Activated CD4-positive, alpha-beta T cell treated with anti-CD3 and anti-CD28 coated beads for 36 hours (primary cell): ENCODE measurements around the gene GSK3B. TPM values are rescaled to one million over a fixed set of nuclear protein-coding genes. Genes with fewer than 3 reads are reported as not detected.
A peak's percentile ranks its signal among the peaks of the same experiment; 100 is the strongest.
"Not testable (repeated sequence)": the region's sequence is repeated elsewhere in the genome, so short reads cannot be mapped to it uniquely, and the experiment has no call there.

Source experiments
- ATAC-seq: fragments of 200-7000 bp; cut with Tn5 transposase; one replicate; pipeline ENCODE4 v1.10.0; 2021; ENCODE audit warnings: mild to moderate bottlenecking, moderate library complexity
- CTCF ChIA-PET: fragments of 350-600 bp; sonication (Branson Sonifier 250); formaldehyde crosslinking; loops from one replicate; lab custom pipeline; 2021; ENCODE audit warnings: antibody characterized with exemption; lab: Charles Lee
- POLR2A ChIA-PET: fragments of 350-600 bp; sonication (Branson Sonifier 250); formaldehyde crosslinking; loops from one replicate; lab custom pipeline; 2021; ENCODE audit warnings: antibody characterized with exemption, inconsistent platforms; lab: Charles Lee
- DNase-seq: peaks from one replicate; pipeline ENCODE4 v3.0.0-alpha.2; 2020
- H3K27ac Mint-ChIP-seq: one replicate; pipeline ENCODE4 v1.8.0; 2021; ENCODE audit warnings: mixed read lengths
- H3K27me3 Mint-ChIP-seq: one replicate; pipeline ENCODE4 v1.8.0; 2021; ENCODE audit warnings: mixed read lengths
- H3K36me3 Mint-ChIP-seq: one replicate; pipeline ENCODE4 v1.8.0; 2021; ENCODE audit warnings: low read depth, mixed read lengths
- H3K4me1 Mint-ChIP-seq: one replicate; pipeline ENCODE4 v1.8.0; 2021; ENCODE audit warnings: mixed read lengths
- H3K4me3 Mint-ChIP-seq: one replicate; pipeline ENCODE4 v1.8.0; 2021; ENCODE audit warnings: mild to moderate bottlenecking, moderate library complexity, mixed read lengths
- H3K9me3 Mint-ChIP-seq: one replicate; pipeline ENCODE4 v1.8.0; 2021; ENCODE audit warnings: low read depth, mixed read lengths
- intact Hi-C, 2 experiments: fragments of 100-400 bp; cut with DNase I in 1 of 2; cut with micrococcal nuclease in 1 of 2; formaldehyde crosslinking; loops; one replicate each; pipeline versions ENCODE4 v1.14.2 to v1.15.1; 2022 to 2024; cut with DNase I, micrococcal nuclease
- total RNA-seq, 2 experiments: library from RNA; stranded (reverse); gene quantifications; one replicate each; pipeline ENCODE4 v1.2.3, GENCODE V29; 2021

GSK3B gene
- total RNA-seq, 2 experiments from 2014 or later: 29.1 to 31.5 TPM

DNA sequence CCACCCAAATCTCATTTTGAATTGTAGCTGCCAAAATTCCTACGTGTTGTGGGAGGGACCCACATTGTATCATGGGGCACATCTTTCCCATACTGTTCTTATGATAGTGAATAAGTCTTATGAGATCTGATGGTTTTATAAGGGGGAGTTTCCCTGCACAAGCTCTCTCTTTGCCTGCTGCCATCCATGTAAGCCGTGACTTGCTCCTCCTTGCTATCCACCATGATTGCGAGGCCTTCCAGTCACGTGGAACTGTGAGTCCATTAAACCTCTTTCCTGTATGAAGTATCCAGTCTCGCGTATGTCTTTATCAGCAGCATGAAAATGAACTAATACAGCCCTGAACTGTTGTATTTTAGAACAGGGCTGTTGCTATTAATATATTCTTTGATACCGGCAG, 40.6 kb downstream of the GSK3B start:
- peaks cover 29% of the 10 kb centered on the region for H3K36me3 Mint-ChIP-seq
- CTCF ChIA-PET, H3K9me3 Mint-ChIP-seq, H3K27me3 Mint-ChIP-seq, intact Hi-C loops, ATAC-seq, H3K27ac Mint-ChIP-seq, H3K4me3 Mint-ChIP-seq, DNase-seq: not testable (repeated sequence)
- POLR2A ChIA-PET: interaction anchor here (1.4 kb wide), 1 partner anchor 40 kb away, joined by 3 read pairs; the partner anchor contains the start of gene GSK3B
- H3K4me1 Mint-ChIP-seq: peaks cover 60% of the 10 kb centered on the region

- Mint-ChIP-seq H3K27me3 (no peaks in the 10 kb centered on the region), H3K4me1 (peaks cover 64% of the 10 kb centered on the region), H3K4me3 (no peak overlapping the region), H3K27ac (peak overlapping the region; percentile 15), H3K9me3 (peaks cover 12% of the 10 kb centered on the region), H3K36me3 (peaks cover 28% of the 10 kb centered on the region)
- DNase-seq: no peak
- POLR2A ChIA-PET: interaction anchor here (1.4 kb wide), 1 partner anchor 41 kb away, joined by 3 read pairs; the partner anchor contains the start of gene GSK3B
- CTCF ChIA-PET: interaction anchor here (0.8 kb wide), 1 partner anchor 22 kb away, joined by 3 read pairs; no protein-coding TSS in a partner anchor
- no peak for ATAC-seq
- intact Hi-C loops: no loop called here
Measured at GRCh38 chr3:120052677-120053076, 41.6 kb downstream of the GSK3B start.

- Mint-ChIP-seq H3K27me3 (no peaks in the 10 kb centered on the region), H3K36me3 (peaks cover 29% of the 10 kb centered on the region), H3K27ac (peak overlapping the region; percentile 15), H3K4me3 (no peak overlapping the region), H3K4me1 (peaks cover 62% of the 10 kb centered on the region), H3K9me3 (peaks cover 15% of the 10 kb centered on the region)
- intact Hi-C loops: no loop called here
- ChIA-PET CTCF (interaction anchor here (0.8 kb wide), 1 partner anchor 22 kb away, joined by 3 read pairs; no protein-coding TSS in a partner anchor), POLR2A (interaction anchor here (1.4 kb wide), 1 partner anchor 42 kb away, joined by 3 read pairs; the partner anchor contains the start of gene GSK3B)
- ATAC-seq: peak; percentile 63
- DNase-seq: no peak
Measured at GRCh38 chr3:120052225-120052624, 42.0 kb downstream of the GSK3B start.

GRCh38 chr3:120051570-120051969, 42.7 kb downstream of the GSK3B start:
- DNase-seq, H3K27ac Mint-ChIP-seq, intact Hi-C loops, H3K27me3 Mint-ChIP-seq, H3K4me3 Mint-ChIP-seq: not testable (repeated sequence)
- peaks cover 61% of the 10 kb centered on the region for H3K4me1 Mint-ChIP-seq
- CTCF ChIA-PET: interaction anchor here (0.7 kb wide), 1 partner anchor 58 kb away, joined by 3 read pairs; no protein-coding TSS in a partner anchor
- POLR2A ChIA-PET: interaction anchor here (0.6 kb wide), 1 partner anchor 124 kb away, joined by 5 read pairs; no protein-coding TSS in a partner anchor
- H3K36me3 Mint-ChIP-seq: peaks cover 33% of the 10 kb centered on the region
- peak; percentile 42 for ATAC-seq
- peaks cover 19% of the 10 kb centered on the region for H3K9me3 Mint-ChIP-seq

GRCh38 chr3:120049881-120050539, 44.2 kb downstream of the GSK3B start:
- CTCF ChIA-PET: no interaction called here
- H3K27me3 Mint-ChIP-seq: no peaks in the 10 kb centered on the region
- no peak for DNase-seq
- H3K4me1 Mint-ChIP-seq: peaks cover 60% of the 10 kb centered on the region
- H3K27ac Mint-ChIP-seq: peak overlapping the region; percentile 8
- H3K4me3 Mint-ChIP-seq: no peak overlapping the region
- peaks cover 38% of the 10 kb centered on the region for H3K36me3 Mint-ChIP-seq
- H3K9me3 Mint-ChIP-seq: peaks cover 26% of the 10 kb centered on the region
- intact Hi-C loops: no loop called here
- POLR2A ChIA-PET: no interaction called here
- ATAC-seq: no peak

DNA sequence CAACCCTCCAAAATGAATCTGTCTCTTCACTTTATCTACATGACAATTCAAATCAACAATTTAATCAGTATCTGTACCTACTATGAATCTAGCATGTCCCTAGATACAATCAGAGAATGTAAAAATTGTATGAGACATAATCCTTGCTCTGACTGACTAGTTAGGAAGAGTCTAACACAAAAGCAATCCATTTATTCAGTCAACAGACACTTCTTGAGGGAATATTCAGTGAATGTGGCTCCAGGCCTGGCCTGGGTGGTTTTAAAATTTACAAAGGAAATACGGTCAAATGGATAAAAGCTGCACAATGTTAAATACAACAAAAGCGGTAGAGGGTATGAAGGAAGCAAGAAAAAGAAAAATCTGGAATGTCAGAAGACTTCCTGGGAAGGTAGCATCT, 45.2 kb downstream of the GSK3B start:
- DNase-seq (no peak), ATAC-seq (no peak)
- Mint-ChIP-seq H3K27ac (no peak overlapping the region), H3K4me1 (peaks cover 51% of the 10 kb centered on the region), H3K36me3 (peaks cover 38% of the 10 kb centered on the region), H3K9me3 (peaks cover 26% of the 10 kb centered on the region), H3K4me3 (no peak overlapping the region), H3K27me3 (no peaks in the 10 kb centered on the region)
- CTCF ChIA-PET: no interaction called here
- intact Hi-C loops: no loop called here
- POLR2A ChIA-PET: no interaction called here

DNA sequence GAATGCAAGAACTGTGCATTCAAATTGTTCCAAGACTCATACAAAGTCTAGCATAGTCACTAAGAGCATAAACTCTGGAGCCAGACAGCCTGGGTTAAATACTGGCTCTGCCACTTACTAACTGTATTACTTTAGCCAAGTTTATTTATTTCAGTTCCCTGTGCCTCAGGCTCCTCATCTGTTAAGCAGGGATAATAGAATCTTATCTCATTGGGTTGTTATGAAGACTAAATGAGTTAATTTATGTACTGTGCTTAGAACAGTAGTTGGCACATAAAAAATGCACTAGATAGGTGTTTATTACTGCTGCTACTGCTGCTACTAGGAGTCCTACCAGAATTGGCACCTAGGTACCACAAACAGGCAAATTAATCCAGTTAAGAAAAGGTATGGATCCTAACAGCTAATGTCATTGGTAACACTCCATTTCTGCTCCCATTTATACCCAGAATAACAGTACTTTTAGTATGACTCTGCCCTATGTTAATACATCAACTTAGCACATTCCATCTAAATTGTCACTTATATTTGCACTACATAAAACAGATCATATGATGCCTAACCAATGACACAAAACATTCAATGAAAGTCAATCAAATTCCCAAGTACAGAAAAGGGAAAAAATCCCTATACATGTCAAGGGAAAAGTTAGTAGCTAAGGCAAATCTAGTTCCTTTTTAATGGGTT, 45.7 kb downstream of the GSK3B start:
- no peak overlapping the region for H3K4me3 Mint-ChIP-seq
- H3K27me3 Mint-ChIP-seq: no peaks in the 10 kb centered on the region
- peaks cover 50% of the 10 kb centered on the region for H3K4me1 Mint-ChIP-seq
- H3K27ac Mint-ChIP-seq: no peak overlapping the region
- DNase-seq: no peak
- no peak for ATAC-seq
- H3K9me3 Mint-ChIP-seq: peaks cover 31% of the 10 kb centered on the region
- intact Hi-C loops: no loop called here
- ChIA-PET CTCF (no interaction called here), POLR2A (no interaction called here)
- H3K36me3 Mint-ChIP-seq: peaks cover 38% of the 10 kb centered on the region

- H3K4me1 Mint-ChIP-seq: peaks cover 44% of the 10 kb centered on the region
- intact Hi-C loops: no loop called here
- H3K4me3 Mint-ChIP-seq: no peak overlapping the region
- no peak overlapping the region for H3K27ac Mint-ChIP-seq
- ChIA-PET POLR2A (no interaction called here), CTCF (no interaction called here)
- no peaks in the 10 kb centered on the region for H3K27me3 Mint-ChIP-seq
- ATAC-seq (no peak), DNase-seq (no peak)
- peaks cover 44% of the 10 kb centered on the region for H3K36me3 Mint-ChIP-seq
- peaks cover 38% of the 10 kb centered on the region for H3K9me3 Mint-ChIP-seq
Measured at GRCh38 chr3:120047686-120048085, 46.6 kb downstream of the GSK3B start.

DNA sequence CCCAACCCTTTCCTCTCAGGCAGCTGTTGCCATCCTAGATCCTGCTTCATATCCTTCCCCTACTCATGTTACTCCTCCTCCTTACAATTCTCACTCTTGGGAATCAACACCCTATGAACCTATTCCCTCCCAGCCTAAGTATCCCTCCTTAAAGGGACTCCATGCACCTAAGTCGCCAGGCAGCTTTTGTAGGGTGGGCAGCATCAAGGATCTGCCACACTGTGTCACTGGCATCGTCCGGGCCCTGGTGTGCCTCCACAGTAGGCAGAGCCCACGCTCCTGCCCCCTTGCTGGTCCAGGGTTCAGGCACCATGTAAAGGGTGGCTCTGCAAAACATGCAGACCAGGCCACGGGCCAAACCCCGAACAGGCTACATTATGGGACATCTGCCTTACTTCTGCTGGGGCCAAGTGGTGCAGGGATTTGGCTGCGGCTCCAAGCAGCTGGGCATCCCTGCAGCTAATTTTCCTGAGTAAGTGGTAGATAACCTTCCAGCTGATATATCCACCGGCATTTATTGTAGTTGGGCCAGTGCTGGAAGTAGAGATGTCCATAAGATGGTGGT, 53.4 kb downstream of the GSK3B start:
- DNase-seq (no peak), ATAC-seq (no peak)
- Mint-ChIP-seq H3K4me1 (peaks cover 7% of the 10 kb centered on the region), H3K27me3 (no peaks in the 10 kb centered on the region), H3K4me3 (no peak overlapping the region), H3K27ac (no peak overlapping the region), H3K9me3 (peaks cover 50% of the 10 kb centered on the region), H3K36me3 (peaks cover 70% of the 10 kb centered on the region)
- ChIA-PET CTCF (interaction anchor here (1.0 kb wide), 1 partner anchor 377 kb away, joined by 3 read pairs; no protein-coding TSS in a partner anchor), POLR2A (no interaction called here)
- intact Hi-C loops: no loop called here

DNA sequence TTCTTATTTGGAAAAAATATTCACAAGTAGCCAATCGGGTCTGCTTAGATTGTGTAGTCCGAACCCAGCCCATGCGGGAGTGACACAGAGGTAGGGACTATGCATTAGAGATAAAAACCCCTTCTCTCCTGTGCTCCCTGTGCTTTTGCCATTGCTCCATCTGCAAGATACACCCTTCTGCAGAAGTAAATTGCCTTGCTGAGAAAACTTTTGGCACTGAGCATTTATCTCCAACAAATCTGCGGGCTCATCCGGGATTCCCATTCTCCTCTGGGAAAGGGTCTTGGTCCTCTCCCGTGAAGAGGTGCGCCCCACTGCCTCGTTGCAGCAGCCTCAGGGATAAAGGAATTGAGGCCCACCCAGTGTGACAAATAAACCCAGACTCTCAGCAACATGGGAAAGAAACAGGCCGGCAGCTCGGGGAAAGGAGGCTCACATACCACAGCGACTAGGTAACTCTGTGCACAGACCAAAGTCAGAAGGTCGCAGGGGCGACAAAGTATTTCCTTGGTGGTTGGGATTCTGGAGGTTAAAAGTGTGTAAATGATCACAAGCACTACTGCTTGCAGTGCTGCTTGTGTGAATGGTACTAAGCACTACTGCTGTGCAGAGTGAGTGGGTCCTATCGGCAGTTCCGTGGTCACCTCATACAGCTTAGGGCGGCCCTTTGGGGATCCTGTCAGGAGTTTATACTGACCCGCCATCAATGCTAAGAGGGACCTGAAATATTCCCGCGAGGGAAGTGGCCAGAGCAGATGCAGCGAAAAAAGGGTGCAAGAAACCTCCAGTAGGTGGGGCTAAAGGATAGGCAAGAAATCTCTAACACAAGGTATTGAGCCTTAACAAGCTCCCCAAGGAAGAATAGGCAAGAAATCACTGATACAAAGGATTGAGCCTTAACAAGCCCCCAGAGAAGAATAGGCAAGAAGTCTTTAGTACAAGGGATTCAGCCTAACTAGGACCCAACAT, 54.3 kb downstream of the GSK3B start:
- no peak for ATAC-seq
- intact Hi-C loops: no loop called here
- DNase-seq: no peak
- Mint-ChIP-seq H3K9me3 (peaks cover 44% of the 10 kb centered on the region), H3K36me3 (peaks cover 64% of the 10 kb centered on the region), H3K4me1 (peaks cover 10% of the 10 kb centered on the region), H3K27ac (no peak overlapping the region), H3K4me3 (no peak overlapping the region), H3K27me3 (no peaks in the 10 kb centered on the region)
- CTCF ChIA-PET: interaction anchor here (1.0 kb wide), 1 partner anchor 378 kb away, joined by 3 read pairs; no protein-coding TSS in a partner anchor
- POLR2A ChIA-PET: no interaction called here
